Right lobe of liver (tissue), 4 donors: ENCODE measurements around the gene TNNI3.

ENCODE experiments used
- CTCF ChIP-seq, 4 donors: fragments of 200-600 bp in 3 of 4; fragments of 450-650 bp in 1 of 4; IDR thresholded peaks; one replicate each; pipeline versions ENCODE4 v1.5.1 to v1.8.0; 2016 to 2022; ENCODE audit warnings: antibody characterized with exemption in 4 of 4, mild to moderate bottlenecking in 2 of 4
- POLR2A ChIP-seq: fragments of 450-650 bp; IDR thresholded peaks from one replicate; pipeline ENCODE4 v1.6.1; 2017; ENCODE audit warnings: antibody characterized with exemption, mild to moderate bottlenecking
- donor health status: DM: no; HTN: no; CAD: no.
- donor health status: DM: no; HTN: no; CAD: no.
- donor health status: DM: no; HTN: yes; CAD: no.

- no peak for TF ChIP-seq CTCF (IDR thresholded peaks at IDR 0.05)
- TF ChIP-seq POLR2A, result no peak
Measured at GRCh38 chr19:55196803-55197202, 39.3 kb upstream of the TNNI3 start.
